Measurements from ENCODE around the gene CCDC78. TPM values are rescaled to one million over a fixed set of nuclear protein-coding genes. Genes with fewer than 3 reads are reported as not detected.

Gene CCDC78
- total RNA-seq, 1 donor, result 2.2 TPM

DNA sequence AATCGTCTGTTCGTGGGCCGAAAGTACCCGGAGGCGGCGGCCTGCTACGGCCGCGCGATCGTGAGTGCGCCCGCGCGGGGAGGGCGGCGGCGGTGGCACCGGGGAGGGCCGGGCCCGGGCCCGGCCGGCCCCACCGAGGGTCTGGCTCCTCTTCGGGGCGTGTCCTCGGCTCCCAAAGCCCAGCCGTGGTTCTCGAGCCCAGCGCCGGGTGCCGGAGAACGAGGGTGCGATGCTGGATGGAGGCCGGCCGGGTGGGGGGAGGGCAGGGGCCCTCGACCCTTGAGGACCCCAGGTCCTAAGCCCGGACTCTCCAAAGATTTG, 45.7 kb downstream of the CCDC78 start:
- H3K4me1 ChIP-seq (ENCODE audit: insufficient read depth, low read length), result peaks cover 26% of the 10 kb centered on the region
- H3K79me2 ChIP-seq (ENCODE audit: insufficient read depth, low read length), result peaks cover 40% of the 10 kb centered on the region
- peak overlapping the region; percentile 66 for H3K27ac ChIP-seq (ENCODE audit: low read depth, low read length)
- H4K20me1 ChIP-seq (ENCODE audit: insufficient read depth, low read length), result peaks cover 34% of the 10 kb centered on the region
- TF ChIP-seq, protein P1, sequence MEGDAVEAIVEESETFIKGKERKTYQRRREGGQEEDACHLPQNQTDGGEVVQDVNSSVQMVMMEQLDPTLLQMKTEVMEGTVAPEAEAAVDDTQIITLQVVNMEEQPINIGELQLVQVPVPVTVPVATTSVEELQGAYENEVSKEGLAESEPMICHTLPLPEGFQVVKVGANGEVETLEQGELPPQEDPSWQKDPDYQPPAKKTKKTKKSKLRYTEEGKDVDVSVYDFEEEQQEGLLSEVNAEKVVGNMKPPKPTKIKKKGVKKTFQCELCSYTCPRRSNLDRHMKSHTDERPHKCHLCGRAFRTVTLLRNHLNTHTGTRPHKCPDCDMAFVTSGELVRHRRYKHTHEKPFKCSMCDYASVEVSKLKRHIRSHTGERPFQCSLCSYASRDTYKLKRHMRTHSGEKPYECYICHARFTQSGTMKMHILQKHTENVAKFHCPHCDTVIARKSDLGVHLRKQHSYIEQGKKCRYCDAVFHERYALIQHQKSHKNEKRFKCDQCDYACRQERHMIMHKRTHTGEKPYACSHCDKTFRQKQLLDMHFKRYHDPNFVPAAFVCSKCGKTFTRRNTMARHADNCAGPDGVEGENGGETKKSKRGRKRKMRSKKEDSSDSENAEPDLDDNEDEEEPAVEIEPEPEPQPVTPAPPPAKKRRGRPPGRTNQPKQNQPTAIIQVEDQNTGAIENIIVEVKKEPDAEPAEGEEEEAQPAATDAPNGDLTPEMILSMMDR (IDR thresholded peaks at IDR 0.05; ENCODE audit: extremely low read depth, low read depth, low read length), result no peak
- H3K27me3 ChIP-seq (ENCODE audit: insufficient read depth, low read length), result no peaks in the 10 kb centered on the region
- H2AFZ ChIP-seq (ENCODE audit: low read length), result no peak overlapping the region
- peaks cover 20% of the 10 kb centered on the region for H3K36me3 ChIP-seq (ENCODE audit: insufficient read depth, low read length)
- peak overlapping the region; percentile 84 for H3K4me3 ChIP-seq (ENCODE audit: insufficient read depth, low read length)
- H3K4me2 ChIP-seq (ENCODE audit: insufficient read depth, low read length), result peak overlapping the region; percentile 93
- no peaks in the 10 kb centered on the region for H3K9me3 ChIP-seq (ENCODE audit: low read depth, low read length)
- no peak for DNase-seq (ENCODE audit: insufficient read length, low spot score, missing footprints)

DNA sequence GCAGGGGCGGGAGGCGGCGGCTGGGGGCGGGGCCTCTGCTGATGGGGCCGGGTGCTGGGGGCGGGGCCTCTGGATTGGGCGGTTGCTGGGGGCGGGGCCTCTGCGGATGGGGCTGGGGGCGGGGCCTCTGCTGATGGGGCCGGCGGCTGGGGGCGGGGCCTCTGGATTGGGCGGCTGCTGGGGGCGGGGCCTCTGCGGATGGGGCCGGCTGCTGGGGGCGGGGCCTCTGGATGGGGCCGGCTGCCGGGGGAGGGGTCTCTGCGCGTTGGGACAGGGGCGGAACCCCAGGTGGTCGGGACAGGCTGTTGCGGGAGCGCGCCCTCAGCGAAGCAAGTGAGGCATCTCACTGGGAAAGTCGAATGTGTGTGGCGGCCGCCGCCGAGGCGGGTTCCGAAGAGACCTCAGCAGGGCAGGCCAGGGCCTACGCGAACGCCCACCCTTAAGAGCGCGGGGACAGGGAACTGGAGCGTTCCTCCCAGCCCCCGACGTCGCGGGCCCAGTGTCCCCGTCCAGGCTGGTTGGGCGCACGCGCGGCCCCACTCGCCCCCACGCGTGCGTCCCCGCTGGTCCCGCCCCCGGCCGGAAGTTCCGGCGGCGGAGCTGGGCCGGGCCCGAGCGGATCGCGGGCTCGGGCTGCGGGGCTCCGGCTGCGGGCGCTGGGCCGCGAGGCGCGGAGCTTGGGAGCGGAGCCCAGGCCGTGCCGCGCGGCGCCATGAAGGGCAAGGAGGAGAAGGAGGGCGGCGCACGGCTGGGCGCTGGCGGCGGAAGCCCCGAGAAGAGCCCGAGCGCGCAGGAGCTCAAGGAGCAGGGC, 46.2 kb downstream of the CCDC78 start, which contains the start of gene STUB1:
Gene STUB1 (plus strand): TSS at position 597 of the 811 bp plus-strand sequence. CDS start 116 bp downstream, at position 713.
- Histone ChIP-seq H3K9me3 (ENCODE audit: low read depth, low read length) (no peaks in the 10 kb centered on the region), H3K79me2 (ENCODE audit: insufficient read depth, low read length) (peaks cover 34% of the 10 kb centered on the region), H3K4me3 (ENCODE audit: insufficient read depth, low read length) (peak within 1 kb of the TSS; percentile 84), H3K27me3 (ENCODE audit: insufficient read depth, low read length) (no peaks in the 10 kb centered on the region), H2AFZ (ENCODE audit: low read length) (peak within 1 kb of the TSS; percentile 83), H4K20me1 (ENCODE audit: insufficient read depth, low read length) (peaks cover 36% of the 10 kb centered on the region), H3K4me2 (ENCODE audit: insufficient read depth, low read length) (peak within 1 kb of the TSS; percentile 93), H3K27ac (ENCODE audit: low read depth, low read length) (peak within 1 kb of the TSS; percentile 66), H3K36me3 (ENCODE audit: insufficient read depth, low read length) (peaks cover 20% of the 10 kb centered on the region), H3K4me1 (ENCODE audit: insufficient read depth, low read length) (peaks cover 26% of the 10 kb centered on the region)
- TF ChIP-seq, protein P1 (IDR thresholded peaks at IDR 0.05; ENCODE audit: extremely low read depth, low read depth, low read length), result no peak
- peak; percentile 99 for DNase-seq (ENCODE audit: insufficient read length, low spot score, missing footprints)

DNA sequence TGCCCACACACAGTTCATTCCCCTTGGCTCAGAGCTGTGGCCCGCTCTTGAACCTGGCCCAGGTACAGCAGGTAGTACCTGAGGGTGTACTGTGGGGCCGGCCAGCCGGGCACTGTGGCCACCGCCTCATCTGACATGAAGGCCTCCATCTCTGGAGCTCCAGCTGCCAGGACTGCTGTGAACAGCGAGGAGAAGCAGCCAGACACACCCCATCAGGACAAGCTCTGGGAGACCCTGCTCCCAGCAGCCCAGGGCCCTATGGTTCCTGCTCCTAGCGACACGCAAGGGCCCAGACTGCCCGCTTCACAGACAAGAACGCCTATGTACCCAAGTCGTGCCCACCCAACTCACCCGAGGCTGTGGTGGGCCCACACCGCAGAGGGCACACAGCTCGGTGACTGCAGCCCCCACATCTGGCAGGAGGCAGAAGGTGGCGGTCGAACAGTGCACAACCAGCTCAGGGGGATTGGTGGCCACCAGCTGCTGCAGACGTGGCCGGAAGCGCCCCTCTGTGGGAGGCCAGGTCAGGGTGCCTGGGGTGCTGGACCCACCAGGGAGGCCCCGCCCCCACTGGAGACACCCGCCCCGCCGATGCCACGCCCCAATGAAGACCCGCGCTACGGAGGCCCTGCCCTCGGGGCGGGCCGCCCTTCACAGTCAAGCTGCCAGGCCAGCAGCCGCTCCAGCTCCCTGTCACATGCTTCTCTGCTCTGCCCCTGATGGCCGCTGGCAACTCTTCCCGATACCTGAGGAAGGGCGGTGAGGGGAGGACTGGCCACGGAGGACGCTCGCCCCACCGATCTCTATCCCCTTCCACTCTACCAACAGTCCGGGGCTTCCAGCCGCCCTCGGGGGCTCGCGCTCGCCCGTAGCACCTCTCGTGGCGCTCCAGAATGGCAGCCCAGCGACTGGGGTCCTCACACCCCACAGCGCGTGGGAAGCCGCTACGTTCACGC, 47.1 kb downstream of the CCDC78 start:
- DNase-seq (ENCODE audit: insufficient read length, low spot score, missing footprints), result peak; percentile 92
- peaks cover 43% of the 10 kb centered on the region for H4K20me1 ChIP-seq (ENCODE audit: insufficient read depth, low read length)
- H3K79me2 ChIP-seq (ENCODE audit: insufficient read depth, low read length), result peaks cover 33% of the 10 kb centered on the region
- H3K4me2 ChIP-seq (ENCODE audit: insufficient read depth, low read length), result peak overlapping the region; percentile 91
- peak overlapping the region; percentile 83 for H2AFZ ChIP-seq (ENCODE audit: low read length)
- peaks cover 23% of the 10 kb centered on the region for H3K36me3 ChIP-seq (ENCODE audit: insufficient read depth, low read length)
- H3K4me3 ChIP-seq (ENCODE audit: insufficient read depth, low read length), result peak overlapping the region; percentile 71
- no peaks in the 10 kb centered on the region for H3K27me3 ChIP-seq (ENCODE audit: insufficient read depth, low read length)
- TF ChIP-seq, protein P1 (IDR thresholded peaks at IDR 0.05; ENCODE audit: extremely low read depth, low read depth, low read length), result no peak
- no peaks in the 10 kb centered on the region for H3K9me3 ChIP-seq (ENCODE audit: low read depth, low read length)
- peaks cover 24% of the 10 kb centered on the region for H3K4me1 ChIP-seq (ENCODE audit: insufficient read depth, low read length)
- H3K27ac ChIP-seq (ENCODE audit: low read depth, low read length), result no peak overlapping the region
